Tibial nerve (tissue), 4 donors: Measurements from ENCODE around the gene GLIS2. TPM values are rescaled to one million over a fixed set of nuclear protein-coding genes. Genes with fewer than 3 reads are reported as not detected.

Source experiments
- DNase-seq, 2 donors: peaks; one replicate each; pipeline ENCODE4 v3.0.0-alpha.2; 2019; ENCODE audit warnings: low spot score in 2 of 2
- H3K27ac ChIP-seq, 4 donors: fragments of 200-600 bp; sonication (generic) in 3 of 4; one replicate each; pipeline ENCODE4 v1.5.1; 2017 to 2019; ENCODE audit warnings: mild to moderate bottlenecking in 1 of 4
- H3K27me3 ChIP-seq, 2 donors: fragments of 200-600 bp; sonication (generic) in 1 of 2; one replicate each; pipeline versions ENCODE4 v1.5.1 to v1.6.0; 2017 to 2019
- H3K36me3 ChIP-seq, 3 donors: fragments of 200-600 bp; sonication (generic); one replicate each; pipeline ENCODE4 v1.5.1; 2018 to 2019
- H3K4me1 ChIP-seq, 4 donors: fragments of 200-600 bp; sonication (generic) in 3 of 4; one replicate each; pipeline ENCODE4 v1.5.1; 2017 to 2019
- H3K4me3 ChIP-seq, 4 donors: fragments of 200-600 bp; sonication (generic) in 3 of 4; one replicate each; pipeline ENCODE4 v1.5.1; 2017 to 2019; ENCODE audit warnings: mild to moderate bottlenecking in 1 of 4, moderate library complexity in 1 of 4
- H3K9me3 ChIP-seq, 4 donors: fragments of 200-600 bp; sonication (generic) in 3 of 4; one replicate each; pipeline ENCODE4 v1.5.1; 2017 to 2019
- CTCF ChIP-seq, 5 experiments: fragments of 200-600 bp in 3 of 5; fragments of 450-650 bp in 2 of 5; sonication (generic) in 3 of 5; IDR thresholded peaks; one replicate each; pipeline ENCODE4 v1.5.1; 2016 to 2019; ENCODE audit warnings: antibody characterized with exemption in 5 of 5, mild to moderate bottlenecking in 3 of 5, moderate library complexity in 2 of 5
- EP300 ChIP-seq, 2 donors: sonication (generic); formaldehyde crosslinking; IDR thresholded peaks; one replicate each; pipeline ENCODE4 v1.6.1; 2017; ENCODE audit warnings: antibody characterized with exemption in 2 of 2, mild to moderate bottlenecking in 1 of 2
- POLR2A ChIP-seq, 2 donors: fragments of 450-650 bp; IDR thresholded peaks; one replicate each; pipeline ENCODE4 v1.6.1; 2017; ENCODE audit warnings: antibody characterized with exemption in 2 of 2, mild to moderate bottlenecking in 2 of 2, moderate library complexity in 2 of 2
- whole genome bisulfite sequencing, 2 donors: methylation state at CpG; one replicate each; pipeline ENCODE4 v1.1.5; 2018; 5-methylcytosine and 5-hydroxymethylcytosine counted together
- total RNA-seq, 4 donors: library from RNA; depleted of rRNA; stranded (reverse); fragments of >200 nt; gene quantifications; one replicate each; pipeline ENCODE4 v1.1.0, GENCODE V29; 2016

GLIS2 gene
- total RNA-seq, 4 donors from 2014 or later, result 9.0 to 11.1 (median 10.8) TPM

DNA sequence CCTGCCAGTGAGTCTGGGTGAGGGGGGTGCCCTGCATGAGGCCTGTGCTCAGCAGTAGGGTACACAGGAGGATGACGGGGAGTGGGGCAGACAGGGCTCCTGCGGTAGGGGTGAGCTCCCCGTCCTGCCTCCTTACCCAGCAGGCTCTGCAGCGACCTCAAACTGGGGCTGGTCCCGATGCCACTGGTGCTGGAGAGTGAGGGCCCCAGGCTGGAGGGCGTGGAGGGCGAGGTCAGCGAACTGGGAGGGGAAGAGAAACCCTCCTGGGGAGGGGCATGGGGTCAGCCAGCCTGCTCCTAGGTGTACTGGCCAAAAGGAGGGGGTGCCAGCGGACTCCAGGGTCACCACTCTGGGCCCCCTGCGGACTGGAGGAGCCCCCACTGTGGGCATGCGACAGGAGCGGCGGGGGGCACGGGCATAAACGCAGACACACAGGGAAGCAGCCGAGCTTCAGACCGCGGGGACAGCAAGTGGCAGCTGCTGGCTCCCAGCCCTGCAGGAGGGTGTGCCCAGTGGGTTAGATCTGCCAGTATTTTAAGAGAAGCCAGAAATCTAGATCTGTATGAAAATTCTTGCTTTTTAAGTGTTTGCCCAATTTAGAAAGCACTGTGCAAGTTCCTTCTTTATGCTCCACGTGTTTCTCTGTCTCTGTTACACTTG lies 46.7 kb downstream of the GLIS2 start:
- Histone ChIP-seq H3K27ac (no peak overlapping the region), H3K9me3 (no peaks in the 10 kb centered on the region), H3K36me3 (peaks cover 0 to 73% (median 6%) of the 10 kb centered on the region in 3 donors), H3K4me3 (no peak overlapping the region), H3K4me1 (peaks cover 0 to 9% (median 0%) of the 10 kb centered on the region in 4 donors), H3K27me3 (no peaks in the 10 kb centered on the region)
- WGBS, 2 donors, result 78 to 82% methylated on average over 18 to 19 of the region's 19 CpGs
- TF ChIP-seq POLR2A (IDR thresholded peaks at IDR 0.05) (no peak), CTCF (IDR thresholded peaks at IDR 0.05) (no peak), EP300 (IDR thresholded peaks at IDR 0.05) (no peak)
- DNase-seq, result no peak

DNA sequence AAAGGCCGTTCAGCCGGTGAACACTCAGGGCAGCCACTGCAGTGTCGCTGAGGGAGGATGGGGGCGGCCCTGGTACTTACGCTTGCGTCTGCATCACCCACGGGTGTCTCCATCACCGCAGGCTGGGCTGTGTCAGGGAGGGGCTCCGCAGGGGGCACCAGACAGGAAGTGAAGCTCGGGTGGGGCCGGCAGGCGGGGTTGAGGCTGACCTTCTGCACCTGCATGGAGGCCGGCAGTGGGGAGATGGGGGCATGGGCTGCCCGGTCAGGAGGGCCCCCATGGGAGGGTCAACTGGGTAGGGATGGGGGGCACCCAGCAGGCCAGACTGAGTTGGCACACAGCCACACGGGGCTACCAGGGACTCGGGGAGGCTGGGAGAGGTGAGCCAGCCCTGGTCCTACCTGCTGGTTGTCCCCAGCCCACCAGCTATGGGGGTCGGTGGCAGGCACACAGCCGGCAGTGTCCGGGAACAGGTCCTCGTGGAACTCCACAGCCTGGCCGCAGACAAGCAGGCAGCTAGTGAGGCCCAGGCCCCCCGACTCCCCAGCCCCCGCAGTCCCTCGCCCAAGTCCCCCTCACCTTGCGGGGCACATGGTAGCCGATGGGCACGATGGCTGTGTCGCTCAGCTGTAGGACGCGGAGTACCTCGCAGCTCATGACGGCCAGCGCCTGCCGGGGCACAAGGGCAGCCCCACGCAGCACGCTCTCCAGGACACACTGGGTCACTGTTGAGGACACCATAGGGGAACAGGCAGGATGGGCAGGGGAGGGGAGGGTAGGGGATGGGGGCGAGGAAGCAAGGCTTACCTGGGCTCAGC lies 48.5 kb downstream of the GLIS2 start:
- no peaks in the 10 kb centered on the region for H3K27me3 ChIP-seq
- WGBS, 2 donors, result 84 to 88% methylated on average over 34 to 35 of the region's 37 CpGs
- peaks cover 0 to 14% (median 7%) of the 10 kb centered on the region in 4 donors for H3K4me1 ChIP-seq
- DNase-seq, result no peak
- TF ChIP-seq CTCF (IDR thresholded peaks at IDR 0.05) (no peak), POLR2A (IDR thresholded peaks at IDR 0.05) (no peak), EP300 (IDR thresholded peaks at IDR 0.05) (no peak)
- no peak overlapping the region for H3K27ac ChIP-seq
- peaks cover 0 to 57% (median 6%) of the 10 kb centered on the region in 3 donors for H3K36me3 ChIP-seq
- no peaks in the 10 kb centered on the region for H3K9me3 ChIP-seq
- H3K4me3 ChIP-seq, result no peak overlapping the region

- no peak for TF ChIP-seq EP300 (IDR thresholded peaks at IDR 0.05)
- no peak for TF ChIP-seq POLR2A (IDR thresholded peaks at IDR 0.05)
- TF ChIP-seq CTCF (IDR thresholded peaks at IDR 0.05), result no peak
- Histone ChIP-seq H3K27ac (no peak overlapping the region), H3K27me3 (no peaks in the 10 kb centered on the region), H3K9me3 (no peaks in the 10 kb centered on the region), H3K4me1 (peaks cover 0 to 20% (median 10%) of the 10 kb centered on the region in 4 donors), H3K36me3 (peaks cover 0 to 53% (median 6%) of the 10 kb centered on the region in 3 donors), H3K4me3 (no peak overlapping the region)
- WGBS, 2 donors, result 90% methylated on average over 9 to 10 of the region's 10 CpGs
- no peak for DNase-seq
Observed at GRCh38 chr16:4365014-4365406, 49.1 kb downstream of the GLIS2 start.

- TF ChIP-seq POLR2A (IDR thresholded peaks at IDR 0.05) (no peak), CTCF (IDR thresholded peaks at IDR 0.05) (no peak), EP300 (IDR thresholded peaks at IDR 0.05) (no peak)
- Histone ChIP-seq H3K36me3 (peaks cover 0 to 47% (median 6%) of the 10 kb centered on the region in 3 donors), H3K27me3 (no peaks in the 10 kb centered on the region), H3K4me3 (no peak overlapping the region), H3K27ac (no peak overlapping the region), H3K9me3 (no peaks in the 10 kb centered on the region), H3K4me1 (peaks cover 0 to 23% (median 15%) of the 10 kb centered on the region in 4 donors)
- DNase-seq, result no peak
- WGBS, 2 donors, result 92 to 93% methylated on average over 12 of the region's 12 CpGs
Observed at GRCh38 chr16:4365615-4366014, 49.7 kb downstream of the GLIS2 start.

- Histone ChIP-seq H3K4me1 (peaks cover 0 to 27% (median 19%) of the 10 kb centered on the region in 4 donors), H3K36me3 (peaks cover 0 to 43% (median 6%) of the 10 kb centered on the region in 3 donors), H3K4me3 (no peak overlapping the region), H3K27me3 (no peaks in the 10 kb centered on the region), H3K27ac (no peak overlapping the region), H3K9me3 (no peaks in the 10 kb centered on the region)
- 85 to 90% methylated on average over 8 to 9 of the region's 13 CpGs for WGBS, 2 donors
- TF ChIP-seq POLR2A (IDR thresholded peaks at IDR 0.05) (no peak), CTCF (IDR thresholded peaks at IDR 0.05) (no peak), EP300 (IDR thresholded peaks at IDR 0.05) (no peak)
- no peak for DNase-seq
Observed at GRCh38 chr16:4366016-4366415, 50.1 kb downstream of the GLIS2 start.
